H1 (cell line): ENCODE data around the gene PTCH2. TPM values are rescaled to one million over a fixed set of nuclear protein-coding genes. Genes with fewer than 3 reads are reported as not detected.

Experiments
- BRCA1 ChIP-seq: IDR thresholded peaks from 2 replicates; pipeline ENCODE4 v1.6.1; 2012; ENCODE audit warnings: low read depth, low read length, improper control_type of control experiment
- CHD7 ChIP-seq: fragments of 300-600 bp; sonication (generic); IDR thresholded peaks from 2 replicates; pipeline ENCODE4 v1.7.1; 2012; ENCODE audit warnings: low read length, moderate library complexity, mild to moderate bottlenecking, inconsistent platforms; ENCODE audit not compliant: insufficient replicate concordance
- E2F6 ChIP-seq: IDR thresholded peaks from 2 replicates; pipeline ENCODE4 v1.6.1; 2012; ENCODE audit warnings: inconsistent platforms
- KDM1A ChIP-seq: fragments of 200-600, 300-600 bp; sonication (generic); IDR thresholded peaks from 2 replicates; pipeline ENCODE4 v1.7.1; 2016; ENCODE audit warnings: mild to moderate bottlenecking, low read length, borderline replicate concordance
- KDM4A ChIP-seq: IDR thresholded peaks from one replicate; pipeline ENCODE4 v1.7.1; 2012; ENCODE audit warnings: low read depth, mild to moderate bottlenecking, moderate library complexity, low read length, inconsistent platforms; ENCODE audit not compliant: severe bottlenecking
- NANOG ChIP-seq: IDR thresholded peaks from 2 replicates; pipeline ENCODE4 v1.6.1; 2011; ENCODE audit warnings: low read length, low read depth, mild to moderate bottlenecking, inconsistent platforms; ENCODE audit not compliant: insufficient read depth, poor library complexity, severe bottlenecking
- NRF1 ChIP-seq: IDR thresholded peaks from 2 replicates; pipeline ENCODE4 v1.6.1; 2011; ENCODE audit warnings: mild to moderate bottlenecking, low read depth, low read length, improper control_type of control experiment
- POLR2A ChIP-seq, 2 experiments: IDR thresholded peaks; 1 replicate in 1 of 2; 2 replicates in 1 of 2; pipeline ENCODE4 v1.6.1; 2011; ENCODE audit warnings: low read depth in 2 of 2, low read length in 2 of 2, mild to moderate bottlenecking in 2 of 2; ENCODE audit errors: control extremely low read depth in 1 of 2
- POLR2AphosphoS5 ChIP-seq: IDR thresholded peaks from 2 replicates; pipeline ENCODE4 v1.6.1; 2011; ENCODE audit warnings: low read depth, low read length
- POU5F1 ChIP-seq: IDR thresholded peaks from 2 replicates; pipeline ENCODE4 v1.6.1; 2011; ENCODE audit warnings: low read depth, mild to moderate bottlenecking, low read length, moderate library complexity
- SIN3A ChIP-seq, 2 experiments: IDR thresholded peaks in 1 of 2; conservative IDR thresholded peaks in 1 of 2; 2 replicates each; pipeline ENCODE4 v1.6.1; 2011 to 2012; ENCODE audit warnings: low read length in 2 of 2, improper control_type of control experiment in 1 of 2, low read depth in 1 of 2, mild to moderate bottlenecking in 1 of 2
- TEAD4 ChIP-seq: IDR thresholded peaks from 2 replicates; pipeline ENCODE4 v1.6.1; 2012; ENCODE audit warnings: low read depth, low read length, inconsistent platforms, mixed read lengths
- polyA plus RNA-seq, 7 experiments: library from polyadenylated mRNA; depleted of rRNA in 3 of 7; stranded (reverse) in 5 of 7; unstranded in 2 of 7; fragments of >200 nt in 5 of 7; fragments of 200-250 nt in 2 of 7; gene quantifications; 1 replicate in 5 of 7; 2 replicates in 1 of 7; 4 replicates in 1 of 7; pipeline versions ENCODE4 v1.2.1 to v1.2.3, GENCODE V29; 2011 to 2013; ENCODE audit warnings: missing spikeins in 2 of 7, mixed read lengths in 2 of 7
- total RNA-seq: library from RNA; stranded (reverse); fragmentation: NEBNext Ultra II Directional; extraction: Animal tissue kit (Norgen Biotek cat#: 25700); gene quantifications from 2 replicates; pipeline ENCODE4 v1.2.1, GENCODE V29; 2021

Gene PTCH2
- total and polyA plus RNA-seq, 2 of the 8 experiments (the other 6 are each of a cell fraction or from before 2014, with no cell fraction given), result 0.35 to 1.2 TPM

- TF ChIP-seq CHD7 (no peak), NANOG (no peak), KDM4A (no peak), BRCA1 (no peak), NRF1 (no peak), E2F6 (no peak), KDM1A (no peak), TEAD4 (no peak), POU5F1 (no peak), SIN3A (conservative IDR thresholded peaks at IDR 0.05 in 1 of 2, IDR thresholded peaks at IDR 0.05 in 1 of 2; ENCODE audit: low read depth in 1 of 2, low read length in 2 of 2) (no peak), POLR2A (IDR thresholded peaks at IDR 0.05; ENCODE audit: control extremely low read depth in 1 of 2, low read depth in 2 of 2, low read length in 2 of 2) (no peak), POLR2AphosphoS5 (no peak)
These were observed 17.3 kb upstream of the PTCH2 start (continued) for GRCh38 chr1:44860331-44860730.
